ENCODE data around the gene ABCG4.

DNA sequence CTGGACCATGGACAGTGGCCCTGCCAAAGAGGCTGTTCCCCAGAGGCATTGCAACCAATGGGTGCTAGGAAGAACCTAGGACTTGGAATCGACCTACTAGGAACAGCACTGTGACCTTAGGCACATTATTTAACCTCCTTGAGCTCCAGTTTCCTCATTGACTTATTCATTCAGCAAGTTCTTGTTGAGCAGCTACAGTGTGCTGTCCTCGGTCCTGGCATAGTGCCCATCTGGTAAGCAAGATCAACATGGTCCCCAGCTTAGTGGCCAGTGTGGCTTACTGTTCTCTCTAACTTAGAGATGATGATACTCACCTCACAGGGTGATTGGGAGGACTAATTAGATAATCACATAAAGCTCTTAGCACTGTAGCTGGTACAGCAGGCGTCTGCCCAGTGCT, 8.2 kb downstream of the ABCG4 start:
- no peak for TF ChIP-seq CTCF (conservative IDR thresholded peaks at IDR 0.05; ENCODE audit: low read depth, low read length)
- TF ChIP-seq EZH2 (IDR thresholded peaks at IDR 0.05; ENCODE audit: borderline replicate concordance, low read depth, low read length, poor library complexity, severe bottlenecking), result no peak
